Parathyroid adenoma (tissue), 2 donors: Measurements from ENCODE around the gene KCND3.

Source experiments
- H2AFZ ChIP-seq: fragments of 300-600 bp; sonication (generic); one replicate; pipeline ENCODE4 v1.7.0; 2017; ENCODE audit warnings: antibody characterized with exemption, mild to moderate bottlenecking
- H3K27ac ChIP-seq: fragments of 300-600 bp; sonication (generic); one replicate; pipeline ENCODE4 v1.7.0; 2017
- H3K27me3 ChIP-seq: fragments of 300-600 bp; sonication (generic); one replicate; pipeline ENCODE4 v1.7.0; 2017; ENCODE audit warnings: low read length; ENCODE audit not compliant: control insufficient read depth, insufficient read depth
- H3K36me3 ChIP-seq: fragments of 300-600 bp; sonication (generic); one replicate; pipeline ENCODE4 v1.7.0; 2017; ENCODE audit warnings: low read length; ENCODE audit not compliant: control insufficient read depth, insufficient read depth
- H3K4me1 ChIP-seq: fragments of 300-600 bp; sonication (generic); one replicate; pipeline ENCODE4 v1.7.0; 2017; ENCODE audit warnings: control low read depth
- H3K4me2 ChIP-seq: fragments of 300-600 bp; sonication (generic); one replicate; pipeline ENCODE4 v1.7.0; 2017; ENCODE audit warnings: low read length
- H3K4me3 ChIP-seq: fragments of 300-600 bp; sonication (generic); one replicate; pipeline ENCODE4 v1.7.0; 2017; ENCODE audit warnings: low read depth, low read length
- H3K79me2 ChIP-seq: fragments of 300-600 bp; sonication (generic); one replicate; pipeline ENCODE4 v1.7.0; 2017; ENCODE audit warnings: control low read depth
- H3K9ac ChIP-seq: fragments of 300-600 bp; sonication (generic); one replicate; pipeline ENCODE4 v1.7.0; 2017; ENCODE audit warnings: mild to moderate bottlenecking
- H3K9me3 ChIP-seq: fragments of 300-600 bp; sonication (generic); one replicate; pipeline ENCODE4 v1.7.0; 2017; ENCODE audit warnings: low read length; ENCODE audit not compliant: control insufficient read depth
- TF ChIP-seq, protein P1 (sequence below): fragments of 300-600 bp; sonication (generic); IDR thresholded peaks from one replicate; pipeline ENCODE4 v1.7.0; 2017; ENCODE audit warnings: antibody characterized with exemption, mild to moderate bottlenecking
- donor health status: primary hyperparathyroidism.

Gene KCND3

DNA sequence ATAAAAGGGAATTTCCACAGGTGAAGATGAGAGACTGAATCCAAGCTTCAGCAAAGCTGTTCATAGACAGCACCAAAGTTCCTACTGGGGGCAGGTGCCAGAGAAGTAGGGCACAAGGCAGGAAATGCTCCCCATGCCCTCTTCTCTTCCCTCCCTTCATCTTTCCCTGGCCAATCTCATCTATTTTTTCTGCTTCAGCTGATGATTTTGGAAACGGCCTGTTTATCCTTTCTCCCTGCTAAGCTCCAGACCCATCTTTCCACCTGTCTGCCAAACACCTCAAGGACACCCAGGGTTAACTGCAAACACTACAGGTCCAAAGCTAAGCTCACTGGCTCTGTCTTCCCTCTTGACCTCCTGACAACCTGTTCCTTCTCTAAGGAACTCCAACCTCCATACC lies 18.1 kb downstream of the KCND3 start:
- H3K36me3 ChIP-seq, result no peaks in the 10 kb centered on the region
- no peaks in the 10 kb centered on the region for H3K4me1 ChIP-seq
- no peak overlapping the region for H2AFZ ChIP-seq
- no peaks in the 10 kb centered on the region for H3K27me3 ChIP-seq
- TF ChIP-seq, protein P1, sequence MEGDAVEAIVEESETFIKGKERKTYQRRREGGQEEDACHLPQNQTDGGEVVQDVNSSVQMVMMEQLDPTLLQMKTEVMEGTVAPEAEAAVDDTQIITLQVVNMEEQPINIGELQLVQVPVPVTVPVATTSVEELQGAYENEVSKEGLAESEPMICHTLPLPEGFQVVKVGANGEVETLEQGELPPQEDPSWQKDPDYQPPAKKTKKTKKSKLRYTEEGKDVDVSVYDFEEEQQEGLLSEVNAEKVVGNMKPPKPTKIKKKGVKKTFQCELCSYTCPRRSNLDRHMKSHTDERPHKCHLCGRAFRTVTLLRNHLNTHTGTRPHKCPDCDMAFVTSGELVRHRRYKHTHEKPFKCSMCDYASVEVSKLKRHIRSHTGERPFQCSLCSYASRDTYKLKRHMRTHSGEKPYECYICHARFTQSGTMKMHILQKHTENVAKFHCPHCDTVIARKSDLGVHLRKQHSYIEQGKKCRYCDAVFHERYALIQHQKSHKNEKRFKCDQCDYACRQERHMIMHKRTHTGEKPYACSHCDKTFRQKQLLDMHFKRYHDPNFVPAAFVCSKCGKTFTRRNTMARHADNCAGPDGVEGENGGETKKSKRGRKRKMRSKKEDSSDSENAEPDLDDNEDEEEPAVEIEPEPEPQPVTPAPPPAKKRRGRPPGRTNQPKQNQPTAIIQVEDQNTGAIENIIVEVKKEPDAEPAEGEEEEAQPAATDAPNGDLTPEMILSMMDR, result no peak
- no peak overlapping the region for H3K4me2 ChIP-seq
- H3K4me3 ChIP-seq, result no peak overlapping the region
- no peak overlapping the region for H3K9ac ChIP-seq
- no peak overlapping the region for H3K27ac ChIP-seq
- H3K9me3 ChIP-seq, result no peaks in the 10 kb centered on the region
- no peaks in the 10 kb centered on the region for H3K79me2 ChIP-seq

DNA sequence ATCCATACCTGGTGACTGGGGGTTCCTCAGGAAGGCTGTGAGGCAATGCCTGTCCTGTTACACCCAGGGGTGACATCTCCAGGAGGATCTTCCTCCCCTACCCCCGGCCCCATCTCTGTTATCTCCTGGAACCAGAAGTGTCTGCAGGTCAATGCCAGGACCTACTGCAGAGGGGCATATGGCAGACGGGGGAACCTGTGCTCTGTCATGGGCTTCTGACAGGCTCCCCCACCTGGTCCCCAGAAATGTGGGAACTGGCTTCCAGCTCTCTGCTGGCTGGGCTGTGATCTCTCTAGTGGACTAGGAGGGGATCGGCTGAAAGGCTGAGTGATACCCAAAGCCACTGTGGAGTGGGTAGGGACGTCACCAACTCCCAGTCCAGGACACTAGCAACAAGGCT lies 21.0 kb downstream of the KCND3 start:
- Histone ChIP-seq H3K4me2 (no peak overlapping the region), H3K4me1 (no peaks in the 10 kb centered on the region), H3K27me3 (no peaks in the 10 kb centered on the region), H3K27ac (no peak overlapping the region), H3K4me3 (no peak overlapping the region), H3K9ac (no peak overlapping the region), H3K36me3 (no peaks in the 10 kb centered on the region), H3K79me2 (no peaks in the 10 kb centered on the region), H2AFZ (no peak overlapping the region), H3K9me3 (no peaks in the 10 kb centered on the region)
- TF ChIP-seq, protein P1, result no peak

- no peaks in the 10 kb centered on the region for H3K9me3 ChIP-seq
- no peaks in the 10 kb centered on the region for H3K27me3 ChIP-seq
- H2AFZ ChIP-seq, result no peak overlapping the region
- no peak overlapping the region for H3K4me3 ChIP-seq
- H3K36me3 ChIP-seq, result no peaks in the 10 kb centered on the region
- TF ChIP-seq, protein P1, result no peak
- no peaks in the 10 kb centered on the region for H3K4me1 ChIP-seq
- H3K9ac ChIP-seq, result no peak overlapping the region
- H3K27ac ChIP-seq, result no peak overlapping the region
- H3K79me2 ChIP-seq, result no peaks in the 10 kb centered on the region
- H3K4me2 ChIP-seq, result no peak overlapping the region
Observed at GRCh38 chr1:111967886-111968285, 21.6 kb downstream of the KCND3 start.

GRCh38 chr1:111967067-111967690 lies 22.3 kb downstream of the KCND3 start:
- H3K27ac ChIP-seq, result no peak overlapping the region
- H3K36me3 ChIP-seq, result no peaks in the 10 kb centered on the region
- H3K79me2 ChIP-seq, result no peaks in the 10 kb centered on the region
- H3K9ac ChIP-seq, result no peak overlapping the region
- H3K4me3 ChIP-seq, result no peak overlapping the region
- TF ChIP-seq, protein P1, result no peak
- no peaks in the 10 kb centered on the region for H3K4me1 ChIP-seq
- H3K4me2 ChIP-seq, result no peak overlapping the region
- no peak overlapping the region for H2AFZ ChIP-seq
- no peaks in the 10 kb centered on the region for H3K9me3 ChIP-seq
- no peaks in the 10 kb centered on the region for H3K27me3 ChIP-seq

DNA sequence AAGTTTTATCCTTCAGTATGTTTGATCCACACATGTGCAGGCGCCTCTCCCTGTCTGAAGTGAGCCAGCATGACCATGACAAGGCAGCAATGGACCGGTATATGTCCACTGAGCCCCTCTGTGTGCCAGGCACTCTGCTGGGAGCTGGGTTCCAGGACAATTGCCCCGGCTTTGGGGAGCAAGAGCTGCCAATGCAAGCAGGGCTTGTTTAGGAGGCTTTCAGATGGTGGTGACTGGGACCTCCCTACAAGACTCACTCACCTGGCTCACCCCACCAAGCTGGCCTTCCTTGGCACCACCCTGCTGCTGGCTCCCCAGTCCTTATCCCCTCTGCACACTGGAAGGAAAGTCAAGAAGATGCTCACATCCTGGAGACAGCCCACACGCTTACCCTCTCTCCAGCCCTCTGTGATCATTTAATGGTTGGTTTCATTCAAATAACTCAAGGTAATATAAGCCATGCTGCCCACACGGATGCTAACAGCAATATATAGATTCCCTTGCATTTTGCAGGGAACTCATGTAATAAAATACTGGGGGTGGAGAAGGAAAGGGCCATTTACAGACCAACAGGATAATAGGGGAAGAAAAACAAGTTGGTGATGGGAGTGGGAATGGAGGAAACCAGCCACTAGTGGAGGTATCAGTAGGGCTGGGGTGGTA lies 23.6 kb downstream of the KCND3 start:
- TF ChIP-seq, protein P1, result no peak
- no peak overlapping the region for H3K27ac ChIP-seq

More for the DNA sequence above, 23.6 kb downstream of the KCND3 start:
- no peak overlapping the region for H3K4me2 ChIP-seq
- H3K36me3 ChIP-seq, result no peaks in the 10 kb centered on the region
- no peaks in the 10 kb centered on the region for H3K9me3 ChIP-seq
- no peaks in the 10 kb centered on the region for H3K4me1 ChIP-seq
- H3K9ac ChIP-seq, result no peak overlapping the region
- H2AFZ ChIP-seq, result no peak overlapping the region
- no peak overlapping the region for H3K4me3 ChIP-seq
- H3K79me2 ChIP-seq, result no peaks in the 10 kb centered on the region
- no peaks in the 10 kb centered on the region for H3K27me3 ChIP-seq
